HepG2 (cell line): ENCODE measurements around the gene CACNA1F. TPM values are rescaled to one million over a fixed set of nuclear protein-coding genes. Genes with fewer than 3 reads are reported as not detected.

Source experiments
- ATAC-seq: fragments of 200-7000 bp; cut with Tn5 transposase; 3 replicates; pipeline ENCODE4 v1.9.1; 2020; ENCODE audit warnings: mild to moderate bottlenecking, moderate library complexity
- BruUV-seq: library from RNA; stranded (reverse); fragments of 400-500 nt; replicated peaks from 2 replicates; lab custom pipeline; 2021; lab: Mats Ljungman, UMichigan
- CTCF ChIA-PET: fragments of 300-600 bp; formaldehyde crosslinking; extraction: SDS; loops from one replicate; lab custom pipeline; 2021; ENCODE audit warnings: low total read pairs, inconsistent platforms, low intra/inter-chr PET ratio; lab: Yijun Ruan, JAX
- POLR2A ChIA-PET: fragments of 350-600 bp; sonication (Branson Sonifier 250); formaldehyde crosslinking; loops from one replicate; lab custom pipeline; 2020; ENCODE audit warnings: antibody characterized with exemption, inconsistent platforms; lab: Yijun Ruan, JAX
- DNase-seq: peaks from one replicate; pipeline ENCODE4 v3.0.0-alpha.2; 2015; ENCODE audit warnings: low spot score
- FAIRE-seq: peaks from 3 replicates; lab custom pipeline; 2011; peaks lifted over from hg19 to GRCh38; lab: Jason Lieb, UNC
- H2AFZ ChIP-seq: one replicate; pipeline ENCODE4 v1.6.1; 2011; ENCODE audit warnings: low read length, inconsistent platforms
- H3K27ac ChIP-seq: fragments of 300-600 bp; 3 replicates; pipeline ENCODE4 v1.8.0; 2011; ENCODE audit warnings: mixed run types, mild to moderate bottlenecking, mixed read lengths, low read length, inconsistent platforms; ENCODE audit not compliant: insufficient read depth; ENCODE audit errors: extremely low read length
- H3K27me3 ChIP-seq, 2 experiments: fragments of 200-600 bp in 1 of 2; 2 replicates in 1 of 2; 3 replicates in 1 of 2; pipeline versions ENCODE4 v1.6.0 to v1.8.0; 2011; ENCODE audit warnings: low read length in 2 of 2, mild to moderate bottlenecking in 2 of 2, moderate library complexity in 2 of 2, inconsistent platforms in 1 of 2; ENCODE audit not compliant: insufficient read depth in 2 of 2, control insufficient read depth in 1 of 2
- H3K36me3 ChIP-seq, 2 experiments: fragments of 200-600 bp in 1 of 2; replicated peaks in 1 of 2; 2 replicates in 1 of 2; 3 replicates in 1 of 2; pipeline versions ENCODE4 v1.5.1 to v1.8.0; 2011; ENCODE audit warnings: low read length in 2 of 2, inconsistent platforms in 1 of 2; ENCODE audit not compliant: insufficient read depth in 2 of 2, control insufficient read depth in 1 of 2
- H3K4me1 ChIP-seq: 2 replicates; pipeline ENCODE4 v1.5.1; 2012; ENCODE audit warnings: low read length, inconsistent platforms; ENCODE audit not compliant: insufficient read depth
- H3K4me2 ChIP-seq: 2 replicates; pipeline ENCODE4 v1.6.0; 2011; ENCODE audit warnings: low read depth, low read length, inconsistent platforms
- H3K4me3 ChIP-seq, 3 experiments: fragments of 200-600 bp in 1 of 3; sonication (generic), shearing (Covaris generic) in 1 of 3; replicated peaks in 1 of 3; 2 replicates each; pipeline ENCODE4 v1.5.1; 2011 to 2016; ENCODE audit warnings: low read length in 3 of 3, inconsistent platforms in 2 of 3, low read depth in 2 of 3, mild to moderate bottlenecking in 2 of 3, control low read depth in 1 of 3, mixed read lengths in 1 of 3; ENCODE audit not compliant: insufficient read depth in 1 of 3
- H3K79me2 ChIP-seq: one replicate; pipeline ENCODE4 v1.6.1; 2011; ENCODE audit warnings: low read length, inconsistent platforms; ENCODE audit not compliant: insufficient read depth
- H3K9ac ChIP-seq: 2 replicates; pipeline ENCODE4 v1.6.0; 2011; ENCODE audit warnings: mild to moderate bottlenecking, low read depth, low read length, inconsistent platforms; ENCODE audit not compliant: insufficient read depth
- H3K9me3 ChIP-seq: 2 replicates; pipeline ENCODE4 v1.5.1; 2012; ENCODE audit warnings: mild to moderate bottlenecking, low read length
- H4K20me1 ChIP-seq: 2 replicates; pipeline ENCODE4 v1.6.0; 2011; ENCODE audit warnings: inconsistent platforms, mild to moderate bottlenecking, low read length, moderate library complexity; ENCODE audit not compliant: insufficient read depth
- AGO2 ChIP-seq: fragments of 200-400 bp; formaldehyde crosslinking; optimal IDR thresholded peaks from 2 replicates; pipeline ENCODE3; 2017; ENCODE audit warnings: mild to moderate bottlenecking, low read depth, low read length, moderate library complexity
- HDAC2 ChIP-seq: sonication (generic); formaldehyde crosslinking; IDR thresholded peaks from 2 replicates; pipeline ENCODE4 v1.4.0; 2020; ENCODE audit warnings: missing genetic modification reagents
- HMG20A ChIP-seq: IDR thresholded peaks from 2 replicates; pipeline ENCODE4 v1.6.1; 2016; ENCODE audit warnings: borderline replicate concordance
- MLLT10 ChIP-seq: sonication (generic); formaldehyde crosslinking; IDR thresholded peaks from 2 replicates; pipeline ENCODE4 v1.4.0; 2020; ENCODE audit warnings: missing genetic modification reagents
- RFXAP ChIP-seq: sonication (generic); formaldehyde crosslinking; IDR thresholded peaks from 2 replicates; pipeline ENCODE4 v1.4.0; 2020; ENCODE audit warnings: missing genetic modification reagents, borderline replicate concordance
- SKIL ChIP-seq: sonication (generic); formaldehyde crosslinking; IDR thresholded peaks from 2 replicates; pipeline ENCODE4 v1.8.0; 2022; ENCODE audit warnings: missing genetic modification reagents, mild to moderate bottlenecking, moderate library complexity, borderline replicate concordance
- TCF7 ChIP-seq: sonication (generic); IDR thresholded peaks from 2 replicates; pipeline ENCODE4 v1.6.1; 2016; ENCODE audit warnings: antibody characterized with exemption, low read depth
- WIZ ChIP-seq: sonication (generic); formaldehyde crosslinking; IDR thresholded peaks from 2 replicates; pipeline ENCODE4 v1.5.1; 2020; ENCODE audit warnings: mild to moderate bottlenecking, missing genetic modification reagents
- ZKSCAN1 ChIP-seq: fragments of 150-350 bp; IDR thresholded peaks from 2 replicates; pipeline ENCODE4 v1.6.1; 2014; ENCODE audit warnings: low read length
- ZKSCAN8 ChIP-seq: IDR thresholded peaks from 2 replicates; pipeline ENCODE4 v1.6.1; 2016; ENCODE audit warnings: borderline replicate concordance, missing genetic modification reagents, missing compliant biosample characterization
- ZNF451 ChIP-seq: sonication (generic); formaldehyde crosslinking; IDR thresholded peaks from 2 replicates; pipeline ENCODE4 v1.5.0; 2020; ENCODE audit warnings: mild to moderate bottlenecking, missing genetic modification reagents
- ZSCAN9 ChIP-seq: IDR thresholded peaks from 2 replicates; pipeline ENCODE4 v1.6.1; 2016; ENCODE audit warnings: borderline replicate concordance
- WGBS: methylation state at CpG from one replicate; pipeline ENCODE4 v1.1.6; 2017; ENCODE audit warnings: low lambda C conversion rate; 5-methylcytosine and 5-hydroxymethylcytosine counted together
- in situ Hi-C: cut with HindIII; loops from 2 replicates; pipeline ENCODE4 v1.10.0; 2017; ENCODE audit warnings: low pct_unique_long_range_greater_than_20kb; ENCODE audit not compliant: extremely low pct_ligation_motif_present
- intact Hi-C: fragments of 100-400 bp; cut with micrococcal nuclease; formaldehyde crosslinking; loops from one replicate; pipeline ENCODE4 v1.10.0; 2022; ENCODE audit not compliant: unreplicated experiment
- polyA plus RNA-seq, 8 experiments: library from polyadenylated mRNA; depleted of rRNA in 3 of 8; stranded (reverse) in 7 of 8; unstranded in 1 of 8; fragments of >200 nt; fragmentation: Illumina TruSeq in 4 of 8; extraction: Trizol in 4 of 8; gene quantifications; 2 replicates each; pipeline versions ENCODE4 v1.2.1 to v1.2.3, GENCODE V29; 2011 to 2016; ENCODE audit warnings: low read depth in 4 of 8, missing spikeins in 1 of 8, mixed read lengths in 1 of 8; ENCODE audit not compliant: insufficient read depth in 1 of 8
- total RNA-seq, 5 experiments: library from RNA; depleted of rRNA; stranded (reverse); fragments of >200 nt; fragmentation: Illumina TruSeq; extraction: Trizol; gene quantifications; 2 replicates each; pipeline ENCODE4 v1.2.3, GENCODE V29; 2016; ENCODE audit warnings: low read depth in 1 of 5
- TF ChIP-seq, protein P1 (sequence below): sonication (generic); formaldehyde crosslinking; conservative IDR thresholded peaks from 2 replicates; pipeline ENCODE4 v1.5.0; 2020; ENCODE audit warnings: missing genetic modification reagents
- TF ChIP-seq, protein P2 (sequence below): sonication (generic); formaldehyde crosslinking; IDR thresholded peaks from 2 replicates; pipeline ENCODE4 v1.4.0; 2020; ENCODE audit warnings: missing genetic modification reagents, mild to moderate bottlenecking, borderline replicate concordance

The CACNA1F gene
- total and polyA plus RNA-seq, 2 of the 13 experiments (the other 11 are each of a cell fraction or from before 2014, with no cell fraction given) = 0.03 TPM; not detected in 1

DNA sequence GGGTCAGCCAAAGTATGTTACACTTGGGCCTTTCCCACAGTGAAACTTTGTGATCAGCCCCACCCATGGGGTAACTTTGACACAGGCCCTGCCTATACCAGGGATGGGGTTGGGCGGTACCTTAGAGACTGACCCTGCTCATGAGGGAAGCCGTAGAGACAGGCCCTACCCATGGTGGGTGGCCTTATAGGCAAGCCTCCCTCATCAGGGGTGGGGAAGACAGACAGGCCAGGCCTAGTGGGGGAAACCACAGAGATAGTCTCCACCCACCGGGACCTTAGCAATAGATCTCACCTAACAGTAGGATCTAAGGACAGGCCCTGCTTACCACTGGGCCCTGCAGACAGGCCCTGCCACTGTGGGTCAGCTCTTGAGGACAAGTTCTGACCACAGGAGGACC lies 54.6 kb downstream of the CACNA1F start:
- no peak overlapping the region for H3K4me2 ChIP-seq
- ATAC-seq (no peak), FAIRE-seq (no peak), DNase-seq (no peak)
- H3K27ac ChIP-seq = no peak overlapping the region
- POLR2A ChIA-PET = no interaction called here
- CTCF ChIA-PET = no interaction called here
- H3K79me2 ChIP-seq = no peaks in the 10 kb centered on the region
- no CpG with 5 or more reads among the region's 3 CpGs for WGBS
- no peak overlapping the region for H3K4me3 ChIP-seq
- no peaks in the 10 kb centered on the region for H3K4me1 ChIP-seq
- no peak overlapping the region for H3K9ac ChIP-seq
- peaks cover 0 to 2% of the 10 kb centered on the region in 2 experiments; a peak in 2 of 5 replicates for H3K36me3 ChIP-seq
- no peak overlapping the region for H2AFZ ChIP-seq
- TF ChIP-seq ZKSCAN8 (CRISPR knock-in tag) (no peak), WIZ (CRISPR knock-in tag) (no peak), HMG20A (CRISPR knock-in tag) (no peak), AGO2 (no peak), TCF7 (no peak), SKIL (CRISPR knock-in tag) (no peak), HDAC2 (CRISPR knock-in tag) (no peak), ZNF451 (no peak), ZSCAN9 (no peak), RFXAP (CRISPR knock-in tag) (no peak), MLLT10 (CRISPR knock-in tag) (no peak), ZKSCAN1 (no peak)
- TF ChIP-seq, protein P1, sequence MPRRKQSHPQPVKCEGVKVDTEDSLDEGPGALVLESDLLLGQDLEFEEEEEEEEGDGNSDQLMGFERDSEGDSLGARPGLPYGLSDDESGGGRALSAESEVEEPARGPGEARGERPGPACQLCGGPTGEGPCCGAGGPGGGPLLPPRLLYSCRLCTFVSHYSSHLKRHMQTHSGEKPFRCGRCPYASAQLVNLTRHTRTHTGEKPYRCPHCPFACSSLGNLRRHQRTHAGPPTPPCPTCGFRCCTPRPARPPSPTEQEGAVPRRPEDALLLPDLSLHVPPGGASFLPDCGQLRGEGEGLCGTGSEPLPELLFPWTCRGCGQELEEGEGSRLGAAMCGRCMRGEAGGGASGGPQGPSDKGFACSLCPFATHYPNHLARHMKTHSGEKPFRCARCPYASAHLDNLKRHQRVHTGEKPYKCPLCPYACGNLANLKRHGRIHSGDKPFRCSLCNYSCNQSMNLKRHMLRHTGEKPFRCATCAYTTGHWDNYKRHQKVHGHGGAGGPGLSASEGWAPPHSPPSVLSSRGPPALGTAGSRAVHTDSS (CRISPR knock-in tag) = no peak
- TF ChIP-seq, protein P2, sequence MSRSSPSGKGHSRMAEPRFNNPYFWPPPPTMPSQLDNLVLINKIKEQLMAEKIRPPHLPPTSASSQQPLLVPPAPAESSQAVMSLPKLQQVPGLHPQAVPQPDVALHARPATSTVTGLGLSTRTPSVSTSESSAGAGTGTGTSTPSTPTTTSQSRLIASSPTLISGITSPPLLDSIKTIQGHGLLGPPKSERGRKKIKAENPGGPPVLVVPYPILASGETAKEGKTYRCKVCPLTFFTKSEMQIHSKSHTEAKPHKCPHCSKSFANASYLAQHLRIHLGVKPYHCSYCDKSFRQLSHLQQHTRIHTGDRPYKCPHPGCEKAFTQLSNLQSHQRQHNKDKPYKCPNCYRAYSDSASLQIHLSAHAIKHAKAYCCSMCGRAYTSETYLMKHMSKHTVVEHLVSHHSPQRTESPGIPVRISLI = no peak
- no TSS peak for BruUV-seq
- no peaks in the 10 kb centered on the region for H4K20me1 ChIP-seq
- no peaks in the 10 kb centered on the region for H3K27me3 ChIP-seq
- intact Hi-C loops (no loop called here), in situ Hi-C loops (no loop called here)
- no peaks in the 10 kb centered on the region for H3K9me3 ChIP-seq
